ENCODE measurements around the gene NCLN. TPM values are rescaled to one million over a fixed set of nuclear protein-coding genes. Genes with fewer than 3 reads are reported as not detected.

Gene NCLN, protein sequence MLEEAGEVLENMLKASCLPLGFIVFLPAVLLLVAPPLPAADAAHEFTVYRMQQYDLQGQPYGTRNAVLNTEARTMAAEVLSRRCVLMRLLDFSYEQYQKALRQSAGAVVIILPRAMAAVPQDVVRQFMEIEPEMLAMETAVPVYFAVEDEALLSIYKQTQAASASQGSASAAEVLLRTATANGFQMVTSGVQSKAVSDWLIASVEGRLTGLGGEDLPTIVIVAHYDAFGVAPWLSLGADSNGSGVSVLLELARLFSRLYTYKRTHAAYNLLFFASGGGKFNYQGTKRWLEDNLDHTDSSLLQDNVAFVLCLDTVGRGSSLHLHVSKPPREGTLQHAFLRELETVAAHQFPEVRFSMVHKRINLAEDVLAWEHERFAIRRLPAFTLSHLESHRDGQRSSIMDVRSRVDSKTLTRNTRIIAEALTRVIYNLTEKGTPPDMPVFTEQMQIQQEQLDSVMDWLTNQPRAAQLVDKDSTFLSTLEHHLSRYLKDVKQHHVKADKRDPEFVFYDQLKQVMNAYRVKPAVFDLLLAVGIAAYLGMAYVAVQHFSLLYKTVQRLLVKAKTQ
- total RNA-seq, result 68.4 and 80.6 TPM in 2 replicates

DNA sequence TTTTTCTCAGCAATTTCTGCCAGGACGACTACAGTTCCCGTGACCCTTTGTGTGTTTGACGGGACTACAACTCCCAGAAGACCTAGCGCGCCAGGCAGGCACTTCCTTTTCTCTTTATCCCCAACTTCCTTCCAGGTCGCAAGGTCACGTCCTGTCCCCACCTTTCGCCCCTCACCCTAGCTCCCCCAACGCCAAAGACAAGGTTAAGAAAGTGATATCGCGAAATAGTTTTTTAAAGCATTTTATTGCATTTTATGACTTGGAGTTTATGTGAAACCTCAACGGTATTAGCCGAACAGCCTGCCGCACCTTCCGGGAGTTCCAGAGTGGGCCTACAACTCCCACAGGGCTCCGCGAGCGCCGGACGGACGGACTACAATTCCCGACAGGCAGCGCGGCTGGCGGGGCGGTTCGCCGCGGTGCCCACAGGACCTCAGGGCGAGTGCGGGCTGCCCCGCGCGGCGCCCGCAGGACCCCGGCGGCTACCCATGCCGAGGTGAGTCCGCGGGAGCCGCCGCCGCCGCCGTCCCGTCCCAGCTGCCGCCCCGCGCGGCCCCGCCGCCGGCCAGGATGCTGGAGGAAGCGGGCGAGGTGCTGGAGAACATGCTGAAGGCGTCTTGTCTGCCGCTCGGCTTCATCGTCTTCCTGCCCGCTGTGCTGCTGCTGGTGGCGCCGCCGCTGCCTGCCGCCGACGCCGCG is at the start of gene NCLN:
Gene NCLN (plus strand): TSS at position 470 of the 699 bp plus-strand sequence. CDS start 101 bp downstream, at position 571.
- intact Hi-C loops (cut with micrococcal nuclease), result loop anchor here (1.0 to 10.0 kb wide), 11 partner anchors 49 to 758 kb away; partner anchors contain the start of genes DOHH, FZR1, GNA15 and THOP1

DNA sequence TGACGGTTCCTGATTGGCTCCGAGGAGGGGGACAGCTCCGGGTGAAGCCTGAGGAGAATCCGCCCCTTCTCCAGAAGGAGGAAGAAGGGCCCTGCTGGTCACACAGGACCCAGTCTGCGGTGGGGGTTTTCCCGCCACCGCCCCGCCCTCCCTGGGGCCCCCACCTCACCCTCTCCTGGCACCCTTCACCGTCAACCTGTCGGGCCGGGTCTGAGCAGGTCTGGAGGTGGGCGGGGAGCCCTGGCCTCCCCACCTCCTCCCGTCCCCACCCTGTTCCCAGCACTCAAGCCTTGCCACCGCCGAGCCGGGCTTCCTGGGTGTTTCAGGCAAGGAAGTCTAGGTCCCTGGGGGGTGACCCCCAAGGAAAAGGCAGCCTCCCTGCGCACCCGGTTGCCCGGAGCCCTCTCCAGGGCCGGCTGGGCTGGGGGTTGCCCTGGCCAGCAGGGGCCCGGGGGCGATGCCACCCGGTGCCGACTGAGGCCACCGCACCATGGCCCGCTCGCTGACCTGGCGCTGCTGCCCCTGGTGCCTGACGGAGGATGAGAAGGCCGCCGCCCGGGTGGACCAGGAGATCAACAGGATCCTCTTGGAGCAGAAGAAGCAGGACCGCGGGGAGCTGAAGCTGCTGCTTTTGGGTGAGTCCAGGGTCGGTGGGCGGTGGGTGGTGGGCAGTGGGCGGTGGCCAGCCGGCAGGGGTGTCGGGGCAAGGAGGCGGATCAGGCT is 49.6 kb upstream of the NCLN start, which contains the start of gene GNA15:
Gene GNA15 (plus strand): TSS at position 73 of the 723 bp plus-strand sequence. CDS start 418 bp downstream, at position 491.
- intact Hi-C loops (cut with micrococcal nuclease), result loop anchor here (2.0 kb wide), 2 partner anchors 19 to 49 kb away; partner anchors contain the start of gene NCLN

DNA sequence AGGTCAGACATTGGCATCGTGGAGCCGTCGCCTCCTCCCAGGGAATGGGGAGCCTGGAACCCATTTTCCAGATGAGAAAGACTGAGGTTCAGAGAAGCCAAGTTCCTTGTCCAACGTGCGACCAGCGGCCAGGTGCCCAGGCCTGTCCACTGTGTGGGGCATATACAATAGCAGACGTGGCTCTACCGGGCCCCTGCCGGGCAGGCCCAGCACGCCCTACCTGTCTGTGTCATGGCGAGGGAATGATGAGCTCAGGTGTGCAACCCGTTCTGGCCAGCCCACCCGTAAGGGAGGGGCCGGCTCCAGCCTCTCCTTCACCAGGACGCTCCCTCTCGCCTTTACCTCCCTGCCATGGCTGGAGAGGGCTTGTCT is 49.1 kb upstream of the NCLN start:
- intact Hi-C loops (cut with micrococcal nuclease), result loop anchor here (2.0 kb wide), 2 partner anchors 18 to 48 kb away; partner anchors contain the start of gene NCLN

DNA sequence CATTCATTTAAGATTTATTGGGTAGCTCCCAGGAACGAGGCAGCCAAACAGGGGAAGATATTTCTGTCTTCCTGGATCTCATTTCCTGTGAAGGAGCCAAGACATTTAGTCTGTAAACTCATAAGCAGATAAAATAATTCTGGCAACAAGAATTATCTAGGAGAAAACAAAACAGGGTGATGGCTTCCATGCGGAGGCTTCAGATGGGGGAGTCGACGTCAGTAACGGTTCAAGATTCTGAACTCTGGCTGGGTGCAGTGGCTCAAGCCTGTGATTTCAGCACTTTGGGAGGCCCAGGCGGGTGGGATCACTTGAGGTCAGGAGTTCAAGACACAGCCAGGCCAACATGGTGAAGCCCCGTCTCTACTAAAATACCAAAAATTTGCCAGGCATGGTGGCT is 48.6 kb upstream of the NCLN start:
- intact Hi-C loops (cut with micrococcal nuclease), result loop anchor here (2.0 kb wide), 2 partner anchors 18 to 48 kb away; partner anchors contain the start of gene NCLN

DNA sequence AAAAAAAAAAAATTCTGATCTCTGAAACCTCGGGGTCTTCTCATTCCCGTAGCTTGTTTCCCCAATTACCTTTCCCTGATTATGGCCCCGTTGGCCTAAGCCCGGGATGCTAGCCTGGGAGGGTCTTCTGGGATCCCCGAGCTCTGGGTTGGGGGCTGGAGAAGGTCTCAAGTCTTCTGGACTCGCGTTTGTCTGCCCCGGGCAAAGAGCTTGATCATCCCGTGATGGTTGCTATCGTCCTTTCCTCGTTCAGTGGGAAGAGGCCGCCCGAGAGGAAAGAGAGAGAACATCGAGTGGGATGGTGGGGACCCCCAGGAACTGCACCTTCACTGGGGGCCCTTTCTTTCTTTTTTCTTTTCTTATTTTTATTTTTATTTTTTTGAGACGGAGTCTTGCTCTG is 47.5 kb upstream of the NCLN start:
- intact Hi-C loops (cut with micrococcal nuclease), result no loop called here

DNA sequence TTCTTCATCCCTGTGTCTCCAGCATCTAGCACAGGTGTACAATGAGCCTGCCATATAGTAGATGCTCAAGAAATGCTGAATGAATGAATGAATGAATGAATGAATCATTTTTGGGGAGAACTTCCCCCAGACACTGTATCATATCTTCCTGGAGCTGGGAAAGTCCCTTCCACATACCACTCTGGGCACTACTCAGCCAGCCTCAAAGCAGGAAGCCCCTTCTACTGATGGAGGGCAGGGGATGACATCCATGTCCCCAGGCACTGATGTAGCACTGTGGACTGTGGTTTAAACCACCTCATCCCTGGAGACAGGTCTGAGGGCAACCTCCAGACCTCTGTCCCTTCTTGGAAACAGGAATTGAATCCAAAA is 45.1 kb upstream of the NCLN start:
- intact Hi-C loops (cut with micrococcal nuclease), result loop anchor here (5.0 kb wide), 1 partner anchor 438 kb away; the partner anchor contains the start of gene GNG7

DNA sequence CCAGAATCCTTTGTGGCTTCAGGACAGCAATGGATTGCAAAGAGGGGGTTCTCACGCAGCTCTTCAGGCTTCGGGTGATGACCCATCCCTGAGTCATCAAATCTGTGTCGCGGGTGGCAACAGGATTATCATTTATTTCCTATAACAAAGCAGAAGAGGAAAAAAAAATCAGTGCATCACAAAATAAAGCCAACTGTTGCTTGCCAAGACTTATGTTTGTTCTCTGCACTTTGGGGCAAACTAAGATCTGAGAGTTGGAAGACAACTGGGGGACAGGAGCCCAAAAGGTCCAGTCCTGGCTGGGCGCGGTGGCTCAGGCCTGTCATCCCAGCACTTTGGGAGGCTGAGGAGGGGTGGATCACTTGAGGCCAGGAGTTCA is 43.4 kb upstream of the NCLN start:
- intact Hi-C loops (cut with micrococcal nuclease), result loop anchor here (1.0 to 5.0 kb wide), 3 partner anchors 9 to 440 kb away; partner anchors contain the start of gene GNG7

DNA sequence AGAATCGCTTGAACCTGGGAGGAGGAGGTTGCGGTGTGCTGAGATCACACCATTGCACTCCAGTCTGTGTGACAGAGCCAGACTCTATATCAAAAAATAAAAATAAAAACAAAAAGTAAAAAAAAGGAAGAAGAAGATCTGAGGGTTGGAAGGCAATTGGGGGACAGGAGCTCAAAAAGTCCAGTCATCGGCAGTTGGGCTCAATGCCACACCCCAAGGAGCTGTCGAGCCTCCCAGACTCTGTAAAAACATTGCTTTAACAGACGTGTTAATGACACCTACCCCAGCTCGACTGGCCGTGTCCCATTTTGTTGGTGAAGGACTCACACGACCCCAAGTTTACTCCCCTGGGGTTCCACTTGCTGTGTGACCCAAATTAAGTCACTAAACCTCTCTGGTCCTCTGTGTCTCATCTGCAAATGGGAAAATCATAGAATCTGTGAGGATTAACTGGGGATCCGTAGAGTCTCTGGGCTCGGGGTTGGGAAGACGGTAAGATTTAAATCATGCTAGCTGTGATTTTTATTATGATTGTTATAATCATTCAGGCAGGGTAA is 42.9 kb upstream of the NCLN start:
- intact Hi-C loops (cut with micrococcal nuclease), result loop anchor here (1.0 to 5.0 kb wide), 3 partner anchors 10 to 441 kb away; partner anchors contain the start of gene GNG7

DNA sequence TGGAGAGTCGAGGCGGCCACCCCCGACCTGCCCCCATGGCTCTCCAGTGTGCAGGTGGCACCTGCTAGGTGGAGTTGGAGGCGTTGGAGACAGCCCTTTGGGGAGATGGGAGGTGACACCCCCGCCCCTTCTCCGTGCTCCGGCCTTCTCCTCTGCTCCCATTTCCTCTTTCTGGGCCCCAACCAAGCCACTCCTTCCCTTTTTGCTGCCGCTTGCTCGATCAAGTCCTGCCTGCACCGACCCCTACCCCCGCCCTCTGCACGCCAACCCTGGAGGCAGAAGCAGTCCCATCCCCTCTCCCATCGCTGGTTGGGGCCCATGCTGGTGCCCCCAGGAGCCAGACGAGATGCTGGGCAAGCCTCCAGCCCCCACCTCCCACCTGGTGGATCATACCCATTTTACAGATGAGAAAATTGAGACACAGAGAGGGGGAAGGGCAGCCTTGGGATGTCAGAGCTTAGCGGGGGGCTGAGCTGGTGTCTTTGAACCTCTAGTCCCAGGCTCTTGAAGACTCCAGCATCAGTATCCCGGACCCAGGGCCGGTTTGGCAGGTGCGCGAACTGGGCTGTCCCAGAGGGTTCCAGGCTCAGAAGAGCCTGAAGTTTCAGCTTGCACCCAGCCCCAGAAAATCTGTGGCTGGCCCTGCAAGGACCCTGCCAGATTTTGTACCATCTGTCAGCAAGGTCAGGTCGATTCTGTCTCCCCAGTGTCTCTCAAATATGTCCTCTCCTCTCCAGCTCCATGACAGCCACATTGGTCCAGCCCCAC is 39.6 kb upstream of the NCLN start:
- intact Hi-C loops (cut with micrococcal nuclease), result loop anchor here (1.0 kb wide), 1 partner anchor 17 kb away; no protein-coding TSS in a partner anchor

DNA sequence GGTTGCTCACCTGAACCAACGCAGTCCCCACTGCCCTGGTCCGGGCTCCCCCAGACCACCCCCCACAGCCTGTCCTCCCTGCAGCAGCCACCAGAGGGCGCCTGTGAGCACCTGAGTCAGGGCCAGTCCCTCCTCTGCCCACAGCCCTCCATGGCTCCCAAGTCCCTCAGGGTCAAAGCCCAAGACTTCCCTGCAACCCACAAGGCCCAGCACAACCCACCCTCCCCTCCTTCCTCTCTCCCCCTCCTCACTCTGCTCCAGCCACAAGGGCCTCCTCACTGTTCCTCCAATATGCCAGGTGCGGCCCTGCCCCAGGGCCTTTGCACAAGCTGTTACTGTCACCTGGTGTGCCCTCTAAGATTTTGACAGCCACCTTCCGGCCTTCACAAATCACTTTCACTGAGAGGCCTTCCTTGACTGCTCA is 39.0 kb upstream of the NCLN start:
- intact Hi-C loops (cut with micrococcal nuclease), result loop anchor here (1.0 kb wide), 1 partner anchor 17 kb away; no protein-coding TSS in a partner anchor

DNA sequence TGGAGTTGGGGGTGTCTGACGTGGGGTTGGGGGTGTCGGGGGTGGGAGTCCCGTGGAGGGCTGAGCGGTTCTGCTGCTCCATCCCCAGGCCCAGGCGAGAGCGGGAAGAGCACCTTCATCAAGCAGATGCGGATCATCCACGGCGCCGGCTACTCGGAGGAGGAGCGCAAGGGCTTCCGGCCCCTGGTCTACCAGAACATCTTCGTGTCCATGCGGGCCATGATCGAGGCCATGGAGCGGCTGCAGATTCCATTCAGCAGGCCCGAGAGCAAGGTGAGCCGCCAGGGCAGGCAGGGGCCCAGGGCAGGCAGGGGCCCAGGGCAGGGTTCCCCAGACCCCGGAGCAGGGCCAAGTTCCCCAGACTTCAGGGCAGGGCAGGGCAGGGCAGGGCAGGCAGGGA is 37.2 kb upstream of the NCLN start:
- intact Hi-C loops (cut with micrococcal nuclease), result no loop called here

DNA sequence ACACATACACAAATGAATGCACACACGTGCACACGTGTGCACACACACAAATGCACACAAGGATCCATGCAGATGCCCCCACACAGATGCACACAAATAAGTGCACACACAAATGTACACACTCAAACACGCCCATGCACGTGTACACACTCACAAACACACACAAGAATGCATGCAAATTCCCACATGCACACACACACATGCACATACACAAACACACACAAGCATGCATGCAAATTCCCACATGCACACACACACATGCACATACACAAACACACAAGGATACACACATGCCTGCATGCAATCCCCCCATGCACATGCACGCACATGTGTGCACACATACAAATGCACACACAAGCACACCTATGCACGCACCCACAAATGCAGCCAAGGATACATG is 36.6 kb upstream of the NCLN start:
- intact Hi-C loops (cut with micrococcal nuclease), result no loop called here

DNA sequence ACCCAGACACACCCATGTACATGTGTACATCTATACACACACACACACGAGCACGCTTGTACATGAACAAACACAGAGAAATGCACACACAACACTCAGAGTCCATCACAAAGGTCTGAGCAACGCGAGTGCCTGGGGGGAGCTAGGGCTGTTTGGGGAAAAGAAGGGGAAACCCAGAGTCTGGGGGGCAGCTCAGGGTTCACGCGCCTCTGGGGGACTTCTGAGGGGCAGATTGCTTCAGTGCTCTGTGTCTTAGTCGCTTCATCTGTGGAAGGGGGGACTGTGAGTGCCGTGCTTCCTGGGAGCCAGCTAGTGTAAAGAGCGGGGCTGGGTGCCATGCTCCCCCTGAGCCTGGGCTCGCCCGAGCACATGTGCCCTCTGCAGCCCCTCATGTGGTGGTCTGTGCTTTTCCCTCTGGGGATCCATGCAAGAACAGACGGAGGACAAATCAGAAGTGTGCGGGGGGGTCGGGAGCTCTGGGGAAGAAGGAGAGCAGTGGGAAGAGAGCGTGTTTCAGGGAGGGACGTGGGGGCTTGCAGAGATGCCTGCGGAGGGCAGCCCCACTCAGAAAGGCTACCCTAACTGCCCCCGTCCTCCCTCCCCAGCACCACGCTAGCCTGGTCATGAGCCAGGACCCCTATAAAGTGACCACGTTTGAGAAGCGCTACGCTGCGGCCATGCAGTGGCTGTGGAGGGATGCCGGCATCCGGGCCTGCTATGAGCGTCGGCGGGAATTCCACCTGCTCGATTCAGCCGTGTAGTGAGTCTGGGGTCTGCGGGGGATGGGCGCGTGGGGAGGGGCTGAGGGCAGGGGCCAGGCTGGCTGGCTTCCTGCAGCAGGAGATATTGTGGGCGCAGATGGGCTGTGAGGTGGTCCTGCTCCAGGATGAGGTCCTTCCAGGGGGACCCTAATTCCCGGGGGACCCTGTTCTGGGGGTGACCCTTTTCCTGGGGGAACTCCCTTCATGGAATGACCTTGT is 35.9 kb upstream of the NCLN start:
- intact Hi-C loops (cut with micrococcal nuclease), result no loop called here

DNA sequence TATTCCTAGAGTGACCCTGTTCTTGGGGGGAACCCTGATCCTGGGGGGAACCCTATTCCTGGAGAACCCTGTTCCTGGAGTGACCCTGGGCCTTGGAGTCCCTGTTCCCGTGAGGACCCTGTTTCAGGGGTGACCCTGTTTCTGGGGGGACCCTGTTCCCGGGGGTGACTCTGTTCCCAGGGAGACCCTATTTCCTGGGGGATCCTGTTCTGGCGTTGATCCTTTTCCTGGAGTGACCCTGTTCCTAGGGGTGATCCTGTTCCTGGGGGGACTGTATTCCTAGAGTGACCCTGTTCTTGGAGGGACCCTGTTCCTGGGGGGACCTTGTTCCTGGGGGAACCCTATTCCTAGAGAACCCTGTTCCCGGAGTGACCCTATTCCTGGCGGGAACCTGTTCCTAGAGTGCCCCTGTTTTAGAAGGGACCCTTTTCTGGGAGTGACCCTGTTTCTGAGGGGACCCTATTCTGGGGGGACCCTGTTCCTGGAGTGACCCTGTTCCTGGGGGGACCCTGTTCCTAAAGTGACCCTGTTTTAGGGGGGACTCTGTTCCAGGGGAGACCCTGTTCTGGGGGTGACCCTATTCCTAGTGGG is 34.9 kb upstream of the NCLN start:
- intact Hi-C loops (cut with micrococcal nuclease), result no loop called here

DNA sequence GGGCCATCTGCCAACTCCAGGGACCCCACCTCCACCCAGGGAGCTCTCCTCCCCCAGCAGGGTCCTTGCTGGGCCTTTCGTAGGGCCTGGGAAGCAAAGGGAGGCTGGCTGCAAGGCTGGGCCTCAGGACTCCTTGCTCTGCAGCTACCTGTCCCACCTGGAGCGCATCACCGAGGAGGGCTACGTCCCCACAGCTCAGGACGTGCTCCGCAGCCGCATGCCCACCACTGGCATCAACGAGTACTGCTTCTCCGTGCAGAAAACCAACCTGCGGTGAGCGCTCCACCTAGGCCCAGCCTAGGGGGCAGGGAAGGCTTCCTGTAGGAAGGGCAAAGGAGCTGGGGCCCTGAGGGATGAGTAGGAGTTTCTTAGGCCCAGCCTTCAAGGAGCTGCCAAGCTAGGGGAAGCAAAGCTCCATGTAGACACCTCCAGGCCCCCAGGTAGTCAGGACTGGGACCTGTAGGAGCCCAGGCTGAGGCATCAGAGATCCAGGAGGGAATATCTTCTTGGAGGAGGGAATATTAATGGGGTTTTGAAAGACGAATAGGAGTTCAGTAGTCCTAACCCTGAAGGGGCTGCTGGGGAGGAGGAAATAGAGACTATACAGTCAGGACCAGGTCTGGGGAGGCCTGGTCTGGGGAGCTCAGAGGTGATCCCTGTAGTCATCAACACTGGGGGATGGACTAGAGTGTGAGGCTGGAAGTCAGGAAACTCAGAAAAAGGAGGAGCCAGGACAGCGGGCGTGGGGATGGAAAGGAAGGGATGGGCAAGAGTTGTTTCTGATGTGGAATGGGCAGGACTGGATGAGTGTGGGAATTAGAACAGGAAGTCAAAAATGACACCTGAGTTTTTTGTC is 33.9 kb upstream of the NCLN start:
- intact Hi-C loops (cut with micrococcal nuclease), result no loop called here

DNA sequence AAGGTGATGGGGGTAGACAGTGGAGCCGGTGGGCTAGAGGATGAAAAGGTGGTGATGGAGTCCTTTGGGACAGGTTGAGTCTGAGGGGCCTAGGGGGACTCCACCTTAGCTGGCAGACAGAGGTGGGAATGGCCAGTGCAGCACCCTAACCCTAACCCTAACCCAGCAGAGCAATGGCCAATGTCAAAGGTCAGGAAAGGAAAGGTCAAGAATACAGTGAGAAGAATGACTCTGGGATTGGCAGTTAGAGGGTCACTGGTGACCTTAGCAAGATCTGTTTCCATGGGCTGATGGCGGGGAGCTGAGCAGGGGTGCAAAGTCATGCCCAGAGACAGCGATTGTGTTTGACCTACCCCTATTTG is 33.3 kb upstream of the NCLN start:
- intact Hi-C loops (cut with micrococcal nuclease), result no loop called here

Data from T-helper 1 cell treated with Interleukin-12 subunit alpha and Interleukin-12 subunit beta and Interleukin-4 antibody, amounts not matched to agents 30 ng/mL and 1 ng/mL, for 36 hours (primary cell).